Measurements from ENCODE around the gene ZNF514. TPM values are rescaled to one million over a fixed set of nuclear protein-coding genes. Genes with fewer than 3 reads are reported as not detected.

The ZNF514 gene
- total and polyA plus RNA-seq, 2 of the 8 experiments (the other 6 are each of a cell fraction or from before 2014, with no cell fraction given): 5.3 to 13.3 TPM

GRCh38 chr2:95204396-95204795 is 44.7 kb upstream of the ZNF514 start:
- H3K23ac ChIP-seq (ENCODE audit: insufficient read length): no peak overlapping the region
- no peak overlapping the region for H3K4me2 ChIP-seq (ENCODE audit: insufficient read depth in 1 of 2, low read depth in 2 of 2, low read length in 2 of 2)
- no peak overlapping the region for H3K14ac ChIP-seq (ENCODE audit: insufficient read length)
- H3K9ac ChIP-seq (replicated peaks in 1 of 4; ENCODE audit: extremely low read depth in 1 of 4, low read depth in 3 of 4, low read length in 3 of 4): no peak overlapping the region
- no peak overlapping the region for H4K91ac ChIP-seq (replicated peaks; ENCODE audit: insufficient read length, low read length)
- H2BK120ac ChIP-seq (replicated peaks; ENCODE audit: low read depth, low read length): no peak overlapping the region
- 78% methylated on average over 2 of the region's 2 CpGs; no CpG with 5 or more reads in 1 of the 2 experiments for WGBS, 2 experiments (ENCODE audit: extremely low coverage in 1 of 2, insufficient coverage in 1 of 2, insufficient read length in 1 of 2, insufficient replicate concordance in 2 of 2, low coverage in 1 of 2, low lambda C conversion rate in 2 of 2, missing lambda C conversion rate in 1 of 2)
- H3K56ac ChIP-seq (replicated peaks; ENCODE audit: insufficient read length, low read depth, low read length): no peak overlapping the region
- H3K9me3 ChIP-seq (ENCODE audit: insufficient read depth in 2 of 2, low read depth in 1 of 2, low read length in 1 of 2): peaks cover 19 to 29% of the 10 kb centered on the region in 2 experiments; a peak in 3 of 4 replicates
- H3K4me1 ChIP-seq (replicated peaks in 1 of 4; ENCODE audit: control insufficient read depth in 3 of 4, insufficient read depth in 4 of 4, low read length in 3 of 4): peaks cover 0 to 4% (median 2%) of the 10 kb centered on the region in 4 experiments; a peak in 2 of 7 replicates
- no peak overlapping the region for H4K8ac ChIP-seq (ENCODE audit: extremely low read depth, insufficient read depth, low read length)
- H3K4ac ChIP-seq (replicated peaks; ENCODE audit: insufficient read length, low read depth, low read length): no peak overlapping the region
- DNase-seq (ENCODE audit: low read depth in 1 of 2, low spot score in 2 of 2) (no peak), FAIRE-seq (no peak)
- ChIA-PET POLR2A (ENCODE audit: partially characterized antibody) (no interaction called here), CTCF (ENCODE audit: partially characterized antibody) (interaction anchor here (1.5 kb wide), 1 partner anchor 89 kb away, joined by 3 read pairs; no protein-coding TSS in a partner anchor)
- H3K36me3 ChIP-seq (ENCODE audit: control insufficient read depth in 2 of 4, insufficient read depth in 4 of 4, low read length in 3 of 4): peaks cover 0 to 11% (median 3%) of the 10 kb centered on the region in 4 experiments; a peak in 4 of 8 replicates
- H3K79me1 ChIP-seq (ENCODE audit: low read depth, low read length): 0 out of 2 replicates have a peak, but pooled peaks cover 2% of the 10 kb centered on the region
- no peak overlapping the region for H2BK15ac ChIP-seq (ENCODE audit: low read length)
- TF ChIP-seq KDM5A (IDR thresholded peaks at IDR 0.05; ENCODE audit: low read length) (no peak), RFX5 (IDR thresholded peaks at IDR 0.05; ENCODE audit: borderline replicate concordance, low read depth, low read length) (no peak), KDM1A (IDR thresholded peaks at IDR 0.05; ENCODE audit: borderline replicate concordance, low read length) (no peak), SAP30 (IDR thresholded peaks at IDR 0.05; ENCODE audit: insufficient read depth, insufficient replicate concordance, low read length) (no peak), BRCA1 (IDR thresholded peaks at IDR 0.05; ENCODE audit: low read depth, low read length) (no peak), NRF1 (IDR thresholded peaks at IDR 0.05; ENCODE audit: low read depth, low read length) (no peak), POU5F1 (IDR thresholded peaks at IDR 0.05; ENCODE audit: low read depth, low read length) (no peak), ZNF274 (IDR thresholded peaks at IDR 0.05; ENCODE audit: borderline replicate concordance, extremely low read depth, low read length) (no peak), RXRA (IDR thresholded peaks at IDR 0.05; ENCODE audit: insufficient read depth, low read depth, low read length) (no peak), EZH2 (IDR thresholded peaks at IDR 0.05; ENCODE audit: low read depth, low read length, severe bottlenecking) (no peak)
- no peak overlapping the region for H3K18ac ChIP-seq (ENCODE audit: extremely low read depth, low read length)
- H4K20me1 ChIP-seq (replicated peaks in 1 of 2; ENCODE audit: control insufficient read depth in 1 of 2, insufficient read depth in 2 of 2, low read length in 2 of 2): no peaks in the 10 kb centered on the region
- H2AK5ac ChIP-seq (ENCODE audit: low read depth, low read length): no peak overlapping the region
- H3K23me2 ChIP-seq (ENCODE audit: low read depth, low read length): peaks cover 6% of the 10 kb centered on the region; the same call in 1 of the 2 replicates
- no peak overlapping the region for H2BK5ac ChIP-seq (ENCODE audit: low read depth, low read length)
- no peak overlapping the region for H4K5ac ChIP-seq (ENCODE audit: insufficient read length, low read depth, low read length)
- no peak overlapping the region for H2BK20ac ChIP-seq (ENCODE audit: low read length)
- no peak overlapping the region for H3K27ac ChIP-seq (ENCODE audit: low read depth, low read length)
- peaks cover 2 to 4% of the 10 kb centered on the region in 2 experiments; a peak in 2 of 4 replicates for H3K79me2 ChIP-seq (ENCODE audit: control insufficient read depth in 1 of 2, insufficient read depth in 2 of 2, low read length in 2 of 2)
- peaks cover 0 to 10% (median 0%) of the 10 kb centered on the region in 4 experiments; a peak in 3 of 7 replicates for H3K27me3 ChIP-seq (replicated peaks in 1 of 4; ENCODE audit: control insufficient read depth in 3 of 4, extremely low read depth in 1 of 4, insufficient read depth in 3 of 4, low read length in 3 of 4)
- H3K4me3 ChIP-seq (ENCODE audit: extremely low read depth in 1 of 4, insufficient read depth in 2 of 4, low read depth in 3 of 4, low read length in 4 of 4): no peak overlapping the region
- no peak overlapping the region for H2AFZ ChIP-seq (ENCODE audit: low read length)
- H2BK12ac ChIP-seq (ENCODE audit: low read depth, low read length): no peak overlapping the region

Data from H1 (cell line).